Astrocyte of the cerebellum (primary cell): ENCODE results near the gene HLA-DPB1.

Source experiments
- DNase-seq: peaks from one replicate; pipeline ENCODE4 v3.0.0-alpha.2; 2011; ENCODE audit warnings: low read depth
- H3K4me3 ChIP-seq: 2 replicates; pipeline ENCODE4 v1.5.1; 2011; ENCODE audit warnings: mild to moderate bottlenecking, low read depth, low read length, moderate library complexity
- CTCF ChIP-seq: IDR thresholded peaks from 2 replicates; pipeline ENCODE4 v1.5.1; 2012; ENCODE audit warnings: low read length, low read depth, moderate library complexity, mild to moderate bottlenecking; ENCODE audit errors: missing control alignments
- in situ Hi-C: cut with HindIII; loops from 2 replicates; pipeline ENCODE4 v1.10.0; 2017; ENCODE audit warnings: low sequenced_read_pairs

HLA-DPB1 gene

DNA sequence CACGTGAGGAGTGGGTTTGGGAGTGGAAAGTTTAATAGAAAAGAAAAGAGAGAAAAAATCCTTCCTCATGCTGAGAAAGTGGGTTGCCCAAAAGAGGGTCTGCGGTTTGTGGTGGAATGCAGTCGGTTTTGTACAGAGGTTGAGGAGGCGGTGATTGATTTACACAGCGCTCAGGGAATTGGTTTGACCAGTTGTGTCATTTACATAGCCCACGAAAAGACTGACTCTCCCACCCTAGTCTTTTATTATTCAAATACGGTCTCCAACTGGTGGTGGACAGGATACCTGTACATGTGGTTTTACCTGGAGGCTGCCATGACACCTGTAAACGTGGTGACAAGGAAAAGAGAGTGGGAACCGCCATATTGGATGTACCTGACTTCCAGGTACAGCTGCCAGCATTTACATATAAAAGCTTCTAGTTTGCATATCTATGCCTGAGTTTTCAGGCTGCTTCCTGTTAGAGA lies 42.1 kb downstream of the HLA-DPB1 start:
- DNase-seq = no peak
- in situ Hi-C loops = no loop called here
- no peak overlapping the region for H3K4me3 ChIP-seq
- TF ChIP-seq CTCF = no peak

DNA sequence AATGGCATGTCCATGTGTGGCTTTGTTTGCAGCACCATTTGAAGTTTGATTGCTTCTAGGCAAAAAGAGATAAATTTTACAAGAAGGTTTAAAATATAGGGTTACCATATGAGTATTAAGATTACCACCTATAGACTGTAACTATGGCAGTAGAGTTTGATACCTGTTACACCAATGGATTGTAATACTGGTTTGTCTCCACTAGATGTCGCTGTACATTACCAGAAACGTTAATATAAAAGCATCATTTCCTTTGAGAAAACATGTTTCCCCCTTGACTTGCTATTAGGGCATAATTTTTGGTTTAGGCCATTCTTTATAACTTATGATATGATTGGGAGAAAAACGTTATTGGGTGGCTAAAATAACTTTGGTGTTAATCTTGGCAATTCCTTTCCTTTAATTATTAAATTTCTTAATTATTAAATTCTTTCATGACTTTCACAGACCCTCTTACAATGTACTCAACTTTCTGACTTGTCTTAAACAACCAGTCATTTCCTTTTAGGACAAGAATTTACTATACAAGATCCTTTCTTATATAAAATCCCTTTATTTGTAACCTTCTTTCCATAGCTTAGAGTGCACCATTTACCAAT lies 42.8 kb downstream of the HLA-DPB1 start:
- in situ Hi-C loops = no loop called here
- no peak overlapping the region for H3K4me3 ChIP-seq
- DNase-seq = peak; percentile 43
- peak; percentile 47 for TF ChIP-seq CTCF

DNA sequence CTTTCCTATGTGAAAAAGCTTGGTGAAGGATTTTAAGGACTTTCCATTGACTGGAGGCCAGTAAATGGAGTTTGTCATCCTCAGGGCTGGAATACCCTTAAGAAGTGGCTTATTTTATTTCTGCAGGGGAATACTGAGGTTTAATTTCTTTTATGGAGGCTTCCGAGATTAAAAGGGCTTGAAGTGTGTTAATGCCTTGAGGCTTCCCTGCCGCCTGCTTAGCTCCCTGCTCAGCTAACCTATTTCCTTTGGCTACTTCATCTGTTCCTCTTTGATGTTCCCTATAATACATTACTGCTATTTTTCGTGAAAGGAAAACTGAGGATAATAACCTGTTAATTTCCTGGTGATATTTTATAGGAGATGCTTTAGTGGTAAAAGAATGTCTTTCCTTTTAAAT lies 44.2 kb downstream of the HLA-DPB1 start:
- no peak overlapping the region for H3K4me3 ChIP-seq
- no peak for TF ChIP-seq CTCF
- in situ Hi-C loops = no loop called here
- no peak for DNase-seq

DNA sequence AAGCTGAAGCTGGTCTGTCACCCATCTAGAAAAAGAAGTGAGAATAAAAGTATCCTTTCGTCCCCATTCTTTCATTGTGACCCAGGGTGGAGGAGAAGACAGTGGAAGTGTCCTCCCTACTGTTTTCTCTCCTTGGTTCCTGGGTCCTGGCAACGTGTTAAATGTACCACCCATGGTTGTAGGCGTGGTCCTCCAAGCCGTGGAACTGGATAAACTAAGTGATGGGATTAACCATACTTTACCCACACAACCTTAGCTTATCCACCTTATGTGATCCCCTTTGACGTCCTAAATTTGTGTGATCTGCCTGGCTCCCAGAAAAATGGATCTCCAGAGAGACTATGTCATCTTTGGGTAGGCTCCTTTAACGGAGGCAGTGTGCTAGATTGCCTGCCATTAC lies 47.4 kb downstream of the HLA-DPB1 start:
- in situ Hi-C loops = no loop called here
- DNase-seq = no peak
- H3K4me3 ChIP-seq = no peak overlapping the region
- no peak for TF ChIP-seq CTCF

- TF ChIP-seq CTCF = peak; percentile 26
- no peak for DNase-seq
- no peak overlapping the region for H3K4me3 ChIP-seq
- in situ Hi-C loops = no loop called here
Observed at GRCh38 chr6:33123732-33124524, 48.1 kb downstream of the HLA-DPB1 start.

DNA sequence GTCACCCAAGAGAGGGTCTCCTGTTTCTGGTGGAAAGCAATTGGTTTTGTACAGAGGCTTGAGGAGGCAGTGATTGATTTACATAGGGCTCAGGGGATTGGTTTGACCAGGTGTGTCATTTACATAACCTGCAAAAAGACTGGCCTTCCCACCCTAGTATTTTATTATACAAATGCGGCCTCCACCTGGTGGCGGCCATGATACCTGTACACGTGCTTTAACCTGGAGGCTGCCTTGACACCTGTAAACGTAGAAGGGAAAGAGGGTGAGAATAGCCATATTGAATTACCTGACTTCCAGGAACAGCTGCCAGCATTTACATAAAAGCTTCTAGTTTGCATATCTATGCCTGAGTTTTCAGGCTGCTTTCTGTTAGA lies 48.7 kb downstream of the HLA-DPB1 start:
- TF ChIP-seq CTCF = no peak
- DNase-seq = no peak
- in situ Hi-C loops = no loop called here
- H3K4me3 ChIP-seq = no peak overlapping the region
